RWPE1 (cell line): ENCODE results near the gene ABRACL.
A peak's percentile ranks its signal among the peaks of the same experiment; 100 is the strongest.
"Not testable (repeated sequence)": the region's sequence is repeated elsewhere in the genome, so short reads cannot be mapped to it uniquely, and the experiment has no call there.

Experiments used
- CTCF ChIA-PET: fragments of 350-600 bp; sonication (Branson Sonifier 250); formaldehyde crosslinking; extraction: SDS; loops from one replicate; lab custom pipeline; 2021; lab: Yijun Ruan, JAX
- POLR2A ChIA-PET: fragments of 400-600 bp; formaldehyde crosslinking; extraction: SDS; loops from one replicate; lab custom pipeline; 2020; ENCODE audit warnings: antibody characterized with exemption; ENCODE audit not compliant: low non-redundant PET; lab: Yijun Ruan, JAX
- DNase-seq: peaks from one replicate; pipeline ENCODE4 v3.0.0; 2012; ENCODE audit warnings: low spot score
- H3K27ac ChIP-seq: fragments of 450-650 bp; 2 replicates; pipeline ENCODE4 v1.5.1; 2017
- TF ChIP-seq, protein P1 (sequence below): fragments of 450-650 bp; conservative IDR thresholded peaks from 2 replicates; pipeline ENCODE4 v1.5.1; 2017; ENCODE audit warnings: low read depth, mild to moderate bottlenecking

Gene ABRACL

DNA sequence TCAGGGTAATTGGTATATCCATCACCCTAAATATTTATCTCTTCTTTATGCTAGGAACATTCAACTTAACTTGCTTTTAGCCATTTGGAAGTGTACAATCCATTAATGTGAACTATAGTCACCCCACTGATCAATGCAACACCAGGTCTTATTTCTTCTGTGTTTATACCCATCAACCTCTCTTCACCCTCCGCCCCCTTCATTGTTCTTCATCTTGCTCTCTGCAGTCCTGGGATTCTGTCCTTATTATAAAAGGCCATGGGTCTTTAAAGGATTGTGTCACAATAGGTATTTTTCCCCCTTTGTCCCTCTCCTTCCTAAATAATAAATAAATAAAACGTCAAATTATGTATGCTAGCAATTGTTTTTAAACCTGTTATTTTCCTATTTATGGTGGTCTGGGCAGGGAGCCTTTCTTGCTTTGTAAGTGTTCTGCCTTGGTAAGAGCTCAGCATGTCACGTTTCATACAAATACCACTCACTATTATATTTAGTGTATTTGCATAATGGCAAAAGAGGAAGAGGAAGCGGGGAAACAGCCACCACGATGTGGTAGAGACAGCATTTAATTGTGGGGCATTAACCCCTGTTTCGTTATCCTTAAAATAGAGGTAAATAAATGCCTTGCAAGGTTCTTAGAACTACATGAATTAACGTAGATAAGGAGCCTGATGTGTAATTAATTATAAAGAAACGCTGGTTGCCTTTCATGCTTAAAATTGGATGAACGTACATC, 1.9 kb downstream of the ABRACL start:
- CTCF ChIA-PET = interaction anchor here (1.1 kb wide), 1 partner anchor 102 kb away, joined by 5 read pairs; no protein-coding TSS in a partner anchor
- no peak for DNase-seq
- TF ChIP-seq, protein P1, sequence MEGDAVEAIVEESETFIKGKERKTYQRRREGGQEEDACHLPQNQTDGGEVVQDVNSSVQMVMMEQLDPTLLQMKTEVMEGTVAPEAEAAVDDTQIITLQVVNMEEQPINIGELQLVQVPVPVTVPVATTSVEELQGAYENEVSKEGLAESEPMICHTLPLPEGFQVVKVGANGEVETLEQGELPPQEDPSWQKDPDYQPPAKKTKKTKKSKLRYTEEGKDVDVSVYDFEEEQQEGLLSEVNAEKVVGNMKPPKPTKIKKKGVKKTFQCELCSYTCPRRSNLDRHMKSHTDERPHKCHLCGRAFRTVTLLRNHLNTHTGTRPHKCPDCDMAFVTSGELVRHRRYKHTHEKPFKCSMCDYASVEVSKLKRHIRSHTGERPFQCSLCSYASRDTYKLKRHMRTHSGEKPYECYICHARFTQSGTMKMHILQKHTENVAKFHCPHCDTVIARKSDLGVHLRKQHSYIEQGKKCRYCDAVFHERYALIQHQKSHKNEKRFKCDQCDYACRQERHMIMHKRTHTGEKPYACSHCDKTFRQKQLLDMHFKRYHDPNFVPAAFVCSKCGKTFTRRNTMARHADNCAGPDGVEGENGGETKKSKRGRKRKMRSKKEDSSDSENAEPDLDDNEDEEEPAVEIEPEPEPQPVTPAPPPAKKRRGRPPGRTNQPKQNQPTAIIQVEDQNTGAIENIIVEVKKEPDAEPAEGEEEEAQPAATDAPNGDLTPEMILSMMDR = no peak
- no peak overlapping the region for H3K27ac ChIP-seq
- POLR2A ChIA-PET = no interaction called here

DNA sequence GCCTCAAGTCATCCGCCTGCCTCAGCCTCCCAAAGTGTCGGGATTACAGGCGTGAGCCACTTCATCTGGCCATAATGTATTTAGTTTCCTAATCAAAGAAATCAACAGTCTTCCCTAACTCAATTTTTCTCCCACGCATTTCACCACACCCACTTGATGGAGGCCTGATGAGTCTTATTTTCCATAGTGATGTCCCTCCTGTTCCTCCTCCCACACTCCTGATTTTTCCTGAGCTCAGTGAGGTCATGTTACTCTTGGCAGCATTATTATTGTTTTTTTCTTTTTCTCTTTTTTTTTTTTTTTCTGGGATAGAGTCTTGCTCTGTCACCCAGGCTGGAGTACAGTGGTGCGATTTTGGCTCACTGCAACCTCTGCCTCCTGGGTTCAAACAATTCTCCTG, 8.9 kb downstream of the ABRACL start:
- ChIA-PET CTCF (interaction anchor here (0.6 kb wide), 1 partner anchor 166 kb away, joined by 4 read pairs; no protein-coding TSS in a partner anchor), POLR2A (no interaction called here)
- TF ChIP-seq, protein P1 = no peak
- DNase-seq = no peak
- no peak overlapping the region for H3K27ac ChIP-seq

DNA sequence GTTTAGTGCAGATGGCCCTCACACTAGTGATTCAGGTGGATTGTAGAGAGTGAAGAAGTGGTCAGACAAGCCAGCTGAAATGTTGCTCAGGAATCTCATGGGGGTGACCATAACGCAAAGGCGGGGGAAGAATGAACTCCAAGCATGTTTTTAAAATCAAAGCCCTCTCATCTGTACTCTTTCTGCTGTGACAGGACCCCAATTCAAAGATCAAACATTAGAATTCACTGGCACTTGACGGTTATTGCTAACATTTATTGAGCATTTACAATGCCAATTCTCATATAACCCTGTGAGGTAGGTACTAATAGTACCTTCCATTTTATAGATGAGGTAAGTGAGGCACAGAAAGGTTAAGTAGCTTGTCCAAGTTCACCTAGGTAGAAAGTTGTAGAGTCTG, 15.7 kb downstream of the ABRACL start:
- CTCF ChIA-PET = no interaction called here
- no peak overlapping the region for H3K27ac ChIP-seq
- no peak for DNase-seq
- POLR2A ChIA-PET = no interaction called here
- TF ChIP-seq, protein P1 = no peak

DNA sequence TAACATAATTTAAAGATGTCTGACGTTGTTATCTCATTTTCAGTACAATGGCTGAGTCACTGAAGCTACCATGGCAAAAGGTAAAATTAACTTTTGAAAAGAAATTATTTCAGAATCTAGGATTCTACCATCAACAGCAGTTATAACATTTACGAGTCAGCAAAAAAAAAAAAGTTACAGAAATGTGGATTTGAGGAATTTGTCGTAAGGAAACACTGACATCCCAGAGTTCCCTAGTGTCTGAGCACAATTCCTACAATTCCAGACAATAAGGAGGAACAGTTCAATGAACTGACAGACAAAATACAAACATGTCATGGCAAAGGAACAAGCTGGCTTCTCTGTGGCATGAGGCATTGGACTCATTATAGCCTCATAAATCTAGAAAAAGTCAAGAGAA, 19.1 kb downstream of the ABRACL start:
- ChIA-PET POLR2A (no interaction called here), CTCF (no interaction called here)
- DNase-seq = no peak
- H3K27ac ChIP-seq = no peak overlapping the region
- TF ChIP-seq, protein P1 = no peak

DNA sequence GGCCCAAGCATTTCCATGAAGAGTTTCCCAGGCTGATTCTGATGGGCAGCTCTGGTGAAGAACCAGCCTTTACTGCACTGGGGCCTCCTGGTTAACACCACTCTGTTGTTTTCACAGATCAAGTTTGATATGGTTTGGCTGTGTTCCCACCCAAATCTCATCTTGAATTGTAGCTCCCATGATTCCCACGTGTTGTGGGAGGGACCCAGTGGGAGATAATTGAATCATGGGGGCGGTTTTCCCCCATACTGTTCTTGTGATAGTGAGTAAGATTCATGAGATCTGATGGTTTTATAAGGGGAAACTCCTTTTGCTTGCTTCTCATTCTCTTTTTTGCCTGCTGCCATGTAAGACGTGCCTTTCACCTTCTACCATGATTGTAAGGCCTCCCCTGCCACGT, 20.4 kb downstream of the ABRACL start:
- CTCF ChIA-PET, H3K27ac ChIP-seq, POLR2A ChIA-PET, DNase-seq: not testable (repeated sequence)

DNA sequence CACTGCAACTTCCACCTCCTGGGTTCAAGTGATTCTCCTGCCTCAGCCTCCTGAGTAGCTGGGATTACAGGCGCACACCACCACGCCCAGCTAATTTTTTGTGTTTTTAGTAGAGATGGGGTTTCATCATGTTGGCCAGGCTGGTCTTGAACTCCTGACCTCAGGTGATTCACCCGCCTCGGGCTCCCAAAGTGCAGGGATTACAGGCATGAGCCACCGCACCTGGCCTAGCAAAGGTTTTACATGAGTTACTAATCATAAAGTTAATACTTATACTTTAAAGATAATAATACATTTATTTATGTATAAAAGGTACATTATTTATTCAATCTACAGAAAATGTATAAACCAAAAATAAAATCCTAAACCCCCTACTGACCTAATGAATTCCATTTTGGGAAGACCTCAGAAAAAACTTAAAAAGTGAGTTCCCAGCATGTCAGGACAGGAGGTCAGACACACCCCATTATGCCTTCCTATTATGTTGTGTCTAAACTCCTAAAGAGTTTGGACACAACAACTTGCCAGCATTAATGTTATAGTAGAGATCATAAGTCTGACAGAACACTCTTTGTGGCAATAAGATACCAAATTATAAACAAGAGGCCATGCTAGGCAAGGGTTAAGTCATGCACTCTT, 21.7 kb downstream of the ABRACL start:
- H3K27ac ChIP-seq, POLR2A ChIA-PET, CTCF ChIA-PET: not testable (repeated sequence)
- peak; percentile 14 for DNase-seq

DNA sequence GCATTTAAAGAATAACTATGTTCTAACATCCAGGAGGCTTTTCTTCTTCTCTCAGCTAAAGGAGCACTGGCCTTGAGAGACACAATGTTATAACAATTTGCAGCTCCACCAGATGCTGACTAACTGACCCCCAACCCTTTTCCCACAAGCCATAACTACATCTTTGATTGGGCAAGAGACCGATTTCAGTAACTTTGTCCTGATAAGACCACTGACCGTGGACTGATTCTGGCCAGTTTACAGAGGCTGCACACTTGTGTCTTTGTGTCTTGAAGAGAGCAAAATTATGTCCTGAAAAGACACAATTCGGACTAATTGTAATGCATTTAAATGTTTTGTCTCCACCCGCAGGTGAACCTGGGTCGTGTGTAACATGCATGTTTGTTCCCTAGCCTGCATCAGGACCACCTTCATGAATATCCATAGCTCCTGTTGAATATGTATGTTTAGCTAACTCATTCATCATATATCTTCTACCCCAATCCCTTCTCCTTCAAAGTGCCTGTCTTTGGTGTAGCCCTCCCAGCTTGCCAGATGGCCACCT, 22.3 kb downstream of the ABRACL start:
- POLR2A ChIA-PET = no interaction called here
- CTCF ChIA-PET = interaction anchor here (0.7 kb wide), 1 partner anchor 1031 kb away, joined by 3 read pairs; no protein-coding TSS in a partner anchor
- H3K27ac ChIP-seq = no peak overlapping the region
- no peak for DNase-seq
- TF ChIP-seq, protein P1 = no peak
